Measurements from ENCODE around the gene OGFOD1. TPM values are rescaled to one million over a fixed set of nuclear protein-coding genes. Genes with fewer than 3 reads are reported as not detected.

OGFOD1 gene
- polyA plus RNA-seq, 1 experiment, result 54.8 TPM

DNA sequence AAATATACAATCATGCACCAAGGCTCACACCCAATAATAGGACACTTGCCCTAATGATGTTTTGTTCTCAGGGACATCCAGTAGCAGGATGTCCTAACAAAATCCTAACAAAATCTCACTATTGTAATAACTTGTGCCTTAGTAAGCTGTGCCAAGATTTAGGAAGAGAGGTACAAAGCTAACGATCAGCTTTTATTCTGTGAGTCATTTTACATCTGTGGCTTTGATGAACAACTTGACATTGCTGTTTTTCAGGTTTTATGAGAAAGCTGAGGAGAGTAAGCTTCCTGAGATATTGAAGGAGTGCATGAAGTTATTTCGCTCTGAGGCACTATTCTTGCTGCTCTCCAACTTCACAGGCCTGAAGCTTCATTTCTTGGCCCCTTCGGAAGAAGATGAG is 18.9 kb downstream of the OGFOD1 start:
- ChIA-PET CTCF (interaction anchor here (0.8 kb wide), 1 partner anchor 9 kb away, joined by 5 read pairs; no protein-coding TSS in a partner anchor), POLR2A (no interaction called here)
- H3K4me3 ChIP-seq (ENCODE audit: low read depth, low read length), result no peak overlapping the region
- TF ChIP-seq, protein P1, sequence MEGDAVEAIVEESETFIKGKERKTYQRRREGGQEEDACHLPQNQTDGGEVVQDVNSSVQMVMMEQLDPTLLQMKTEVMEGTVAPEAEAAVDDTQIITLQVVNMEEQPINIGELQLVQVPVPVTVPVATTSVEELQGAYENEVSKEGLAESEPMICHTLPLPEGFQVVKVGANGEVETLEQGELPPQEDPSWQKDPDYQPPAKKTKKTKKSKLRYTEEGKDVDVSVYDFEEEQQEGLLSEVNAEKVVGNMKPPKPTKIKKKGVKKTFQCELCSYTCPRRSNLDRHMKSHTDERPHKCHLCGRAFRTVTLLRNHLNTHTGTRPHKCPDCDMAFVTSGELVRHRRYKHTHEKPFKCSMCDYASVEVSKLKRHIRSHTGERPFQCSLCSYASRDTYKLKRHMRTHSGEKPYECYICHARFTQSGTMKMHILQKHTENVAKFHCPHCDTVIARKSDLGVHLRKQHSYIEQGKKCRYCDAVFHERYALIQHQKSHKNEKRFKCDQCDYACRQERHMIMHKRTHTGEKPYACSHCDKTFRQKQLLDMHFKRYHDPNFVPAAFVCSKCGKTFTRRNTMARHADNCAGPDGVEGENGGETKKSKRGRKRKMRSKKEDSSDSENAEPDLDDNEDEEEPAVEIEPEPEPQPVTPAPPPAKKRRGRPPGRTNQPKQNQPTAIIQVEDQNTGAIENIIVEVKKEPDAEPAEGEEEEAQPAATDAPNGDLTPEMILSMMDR (IDR thresholded peaks at IDR 0.05; ENCODE audit: insufficient read depth, low read depth, low read length), result no peak
- no peaks in the 10 kb centered on the region for H3K27me3 ChIP-seq (ENCODE audit: control insufficient read depth, insufficient read depth, low read length)
- peaks cover 17% of the 10 kb centered on the region for H3K36me3 ChIP-seq (ENCODE audit: control insufficient read depth, insufficient read depth, low read length)
- no peak for DNase-seq (ENCODE audit: low read depth)

DNA sequence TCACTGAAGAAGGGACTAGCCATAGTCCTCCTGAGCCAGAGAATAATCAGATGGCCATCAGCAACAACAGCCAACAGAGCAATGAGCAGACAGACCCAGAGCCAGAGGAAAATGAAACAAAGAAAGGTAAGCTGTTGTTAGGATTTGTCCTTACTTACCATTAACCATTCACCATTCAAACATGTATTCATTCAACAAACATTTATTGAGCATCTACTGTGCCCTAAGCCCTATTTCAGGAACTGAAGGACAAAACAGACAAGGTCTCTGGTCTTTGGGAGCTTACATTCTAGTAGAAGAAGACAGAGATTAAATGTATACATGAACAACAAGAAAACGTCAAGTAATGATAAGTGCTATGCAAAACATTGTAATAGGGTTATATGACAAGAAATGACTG is 19.3 kb downstream of the OGFOD1 start:
- H3K36me3 ChIP-seq (ENCODE audit: control insufficient read depth, insufficient read depth, low read length), result peaks cover 17% of the 10 kb centered on the region
- ChIA-PET POLR2A (no interaction called here), CTCF (interaction anchor here (0.8 kb wide), 1 partner anchor 9 kb away, joined by 5 read pairs; no protein-coding TSS in a partner anchor)

DNA sequence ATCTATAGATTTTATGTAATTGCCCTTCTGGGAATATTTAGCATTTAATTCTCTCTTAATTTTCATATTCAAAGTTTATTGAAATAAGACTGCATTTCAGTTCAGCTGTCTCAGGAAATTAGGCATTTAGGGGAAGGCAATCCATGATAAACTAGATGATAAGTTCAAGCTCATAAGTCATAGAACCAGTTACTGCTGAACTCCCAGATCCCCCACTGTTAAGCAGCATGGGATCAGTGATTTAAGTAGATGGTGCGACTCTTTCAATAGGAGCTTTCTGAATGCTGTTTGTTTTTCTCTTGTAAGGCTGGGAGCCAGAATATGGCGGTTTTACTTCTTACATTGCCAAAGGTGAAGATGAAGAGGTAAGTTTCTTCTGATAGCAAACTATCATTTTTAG is 23.8 kb downstream of the OGFOD1 start:
- no peak for DNase-seq (ENCODE audit: low read depth)
- no peaks in the 10 kb centered on the region for H3K27me3 ChIP-seq (ENCODE audit: control insufficient read depth, insufficient read depth, low read length)
- H3K4me3 ChIP-seq (ENCODE audit: low read depth, low read length), result no peak overlapping the region
- ChIA-PET CTCF (no interaction called here), POLR2A (no interaction called here)
- H3K36me3 ChIP-seq (ENCODE audit: control insufficient read depth, insufficient read depth, low read length), result peaks cover 9% of the 10 kb centered on the region
- TF ChIP-seq, protein P1 (IDR thresholded peaks at IDR 0.05; ENCODE audit: insufficient read depth, low read depth, low read length), result no peak

More for the DNA sequence above, 19.3 kb downstream of the OGFOD1 start:
- TF ChIP-seq, protein P1 (IDR thresholded peaks at IDR 0.05; ENCODE audit: insufficient read depth, low read depth, low read length), result no peak
- DNase-seq (ENCODE audit: low read depth), result no peak
- Histone ChIP-seq H3K27me3 (ENCODE audit: control insufficient read depth, insufficient read depth, low read length) (no peaks in the 10 kb centered on the region), H3K4me3 (ENCODE audit: low read depth, low read length) (no peak overlapping the region)

DNA sequence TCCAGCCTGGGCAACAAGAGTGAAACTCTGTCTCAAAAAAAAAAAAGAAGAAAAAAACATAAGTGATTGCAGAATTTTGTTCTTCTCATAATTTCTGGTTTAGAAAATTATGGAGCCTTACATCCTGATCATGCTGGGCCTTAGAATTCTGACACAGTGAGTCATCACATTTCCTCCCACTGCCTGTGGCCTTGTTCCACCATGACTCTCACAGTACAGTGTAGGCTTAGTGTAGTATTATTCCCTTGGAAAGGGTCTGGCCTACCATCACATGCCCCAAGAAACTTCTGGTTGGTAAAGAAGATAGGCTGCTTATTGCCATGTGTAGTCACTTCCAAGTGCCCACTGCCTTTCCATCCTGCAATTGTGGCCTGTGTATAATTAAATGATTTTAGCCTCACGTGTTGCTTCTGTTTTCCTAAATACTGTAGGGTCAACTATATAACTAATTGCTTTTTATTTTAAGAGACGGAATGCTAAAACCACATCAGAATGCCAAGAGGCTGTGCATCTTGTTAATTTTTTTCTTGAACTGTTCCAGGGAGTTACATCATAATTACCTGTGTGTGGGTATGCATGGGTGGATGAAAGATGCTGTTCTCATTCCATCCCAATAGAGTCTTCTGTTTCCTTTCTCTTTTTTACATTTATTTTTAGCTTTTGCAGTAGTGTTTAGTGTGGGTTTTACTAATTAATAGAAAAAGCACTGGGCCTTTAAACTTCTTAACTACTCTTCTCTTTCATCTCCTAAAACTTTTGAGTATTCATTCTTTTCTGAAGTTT is 25.9 kb downstream of the OGFOD1 start:
- TF ChIP-seq, protein P1 (IDR thresholded peaks at IDR 0.05; ENCODE audit: insufficient read depth, low read depth, low read length), result no peak
- H3K36me3 ChIP-seq (ENCODE audit: control insufficient read depth, insufficient read depth, low read length), result peaks cover 4% of the 10 kb centered on the region; the same call in 1 of the 2 replicates
- no peak overlapping the region for H3K4me3 ChIP-seq (ENCODE audit: low read depth, low read length)
- no peaks in the 10 kb centered on the region for H3K27me3 ChIP-seq (ENCODE audit: control insufficient read depth, insufficient read depth, low read length)
- peak; percentile 59 for DNase-seq (ENCODE audit: low read depth)
- POLR2A ChIA-PET, result no interaction called here
- CTCF ChIA-PET, result no interaction called here

DNA sequence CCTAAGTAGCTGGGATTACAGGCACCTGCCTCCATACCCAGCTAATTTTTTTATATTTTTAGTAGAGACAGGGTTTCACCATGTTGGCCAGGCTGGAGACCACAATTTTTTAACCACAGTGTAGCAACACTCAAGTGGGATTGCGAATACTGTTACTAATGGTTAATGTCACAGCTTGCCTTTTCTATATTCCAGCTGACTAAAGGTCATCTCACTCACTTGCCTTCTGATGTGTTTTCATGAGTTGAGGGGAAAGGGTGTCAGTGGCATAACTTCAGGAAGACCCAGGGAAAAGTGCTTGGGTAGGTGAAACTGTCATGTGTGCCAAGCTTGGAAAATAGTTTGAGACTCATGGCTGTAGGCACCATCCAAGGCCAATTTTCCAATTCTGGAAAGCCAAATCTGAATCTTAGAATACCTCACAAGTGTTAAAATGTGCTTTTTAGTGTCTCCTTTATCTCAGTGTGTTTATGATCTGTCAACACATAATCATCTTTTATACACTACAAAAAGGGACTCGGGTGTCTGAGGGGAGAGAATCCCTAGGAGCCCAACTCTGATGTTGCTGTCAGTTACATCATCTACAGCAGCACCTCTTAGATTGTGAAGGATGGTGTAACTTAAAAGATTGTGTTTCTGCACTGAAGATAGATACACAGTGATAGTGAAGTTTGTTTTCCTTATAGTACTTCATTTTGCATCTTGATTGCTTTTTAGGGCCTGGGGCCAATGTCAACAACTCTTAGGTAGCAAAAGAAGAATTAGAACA is 27.1 kb downstream of the OGFOD1 start:
- DNase-seq (ENCODE audit: low read depth), result no peak
- Histone ChIP-seq H3K4me3 (ENCODE audit: low read depth, low read length) (no peak overlapping the region), H3K36me3 (ENCODE audit: control insufficient read depth, insufficient read depth, low read length) (peaks cover 5% of the 10 kb centered on the region; the same call in 1 of the 2 replicates), H3K27me3 (ENCODE audit: control insufficient read depth, insufficient read depth, low read length) (no peaks in the 10 kb centered on the region)
- CTCF ChIA-PET, result interaction anchor here (0.6 to 1.7 kb wide), 2 partner anchors 10 to 30 kb away, joined by 3 to 5 read pairs; no protein-coding TSS in a partner anchor
- POLR2A ChIA-PET, result no interaction called here
- TF ChIP-seq, protein P1 (IDR thresholded peaks at IDR 0.05; ENCODE audit: insufficient read depth, low read depth, low read length), result no peak

All from BJ (cell line).